ENCODE measurements around the gene ENOX1. TPM values are rescaled to one million over a fixed set of nuclear protein-coding genes. Genes with fewer than 3 reads are reported as not detected.

ENOX1 gene
- total RNA-seq, 4 donors from 2014 or later, result 0.27 to 0.83 (median 0.53) TPM; not detected in 1

DNA sequence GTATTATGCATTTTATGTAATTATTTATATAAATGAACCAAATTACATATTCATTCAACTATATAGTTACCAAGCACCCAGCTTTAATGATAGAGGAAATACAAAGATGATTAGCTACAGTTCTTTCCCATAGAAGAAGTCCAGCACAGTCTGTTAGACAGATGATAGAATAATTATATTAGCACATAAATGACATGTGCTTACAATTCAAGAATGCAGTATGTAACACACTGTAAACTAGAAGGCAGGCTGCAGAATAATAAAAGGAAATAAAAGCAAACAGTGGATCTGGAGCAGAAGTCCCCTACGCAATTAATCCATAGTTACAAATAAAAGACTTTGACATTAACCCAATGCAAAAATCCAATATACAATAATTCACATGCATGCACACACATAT, 384.4 kb downstream of the ENOX1 start:
- TF ChIP-seq, protein P1, sequence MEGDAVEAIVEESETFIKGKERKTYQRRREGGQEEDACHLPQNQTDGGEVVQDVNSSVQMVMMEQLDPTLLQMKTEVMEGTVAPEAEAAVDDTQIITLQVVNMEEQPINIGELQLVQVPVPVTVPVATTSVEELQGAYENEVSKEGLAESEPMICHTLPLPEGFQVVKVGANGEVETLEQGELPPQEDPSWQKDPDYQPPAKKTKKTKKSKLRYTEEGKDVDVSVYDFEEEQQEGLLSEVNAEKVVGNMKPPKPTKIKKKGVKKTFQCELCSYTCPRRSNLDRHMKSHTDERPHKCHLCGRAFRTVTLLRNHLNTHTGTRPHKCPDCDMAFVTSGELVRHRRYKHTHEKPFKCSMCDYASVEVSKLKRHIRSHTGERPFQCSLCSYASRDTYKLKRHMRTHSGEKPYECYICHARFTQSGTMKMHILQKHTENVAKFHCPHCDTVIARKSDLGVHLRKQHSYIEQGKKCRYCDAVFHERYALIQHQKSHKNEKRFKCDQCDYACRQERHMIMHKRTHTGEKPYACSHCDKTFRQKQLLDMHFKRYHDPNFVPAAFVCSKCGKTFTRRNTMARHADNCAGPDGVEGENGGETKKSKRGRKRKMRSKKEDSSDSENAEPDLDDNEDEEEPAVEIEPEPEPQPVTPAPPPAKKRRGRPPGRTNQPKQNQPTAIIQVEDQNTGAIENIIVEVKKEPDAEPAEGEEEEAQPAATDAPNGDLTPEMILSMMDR (IDR thresholded peaks at IDR 0.05), result no peak
- no peak for TF ChIP-seq POLR2A (IDR thresholded peaks at IDR 0.05)
- H3K36me3 ChIP-seq, result no peaks in the 10 kb centered on the region
- no peak overlapping the region for H3K4me3 ChIP-seq
- H3K4me1 ChIP-seq, result no peaks in the 10 kb centered on the region
- H3K27ac ChIP-seq, result no peak overlapping the region
- no peaks in the 10 kb centered on the region for H3K9me3 ChIP-seq
- H3K27me3 ChIP-seq, result no peaks in the 10 kb centered on the region
- no peak for DNase-seq

DNA sequence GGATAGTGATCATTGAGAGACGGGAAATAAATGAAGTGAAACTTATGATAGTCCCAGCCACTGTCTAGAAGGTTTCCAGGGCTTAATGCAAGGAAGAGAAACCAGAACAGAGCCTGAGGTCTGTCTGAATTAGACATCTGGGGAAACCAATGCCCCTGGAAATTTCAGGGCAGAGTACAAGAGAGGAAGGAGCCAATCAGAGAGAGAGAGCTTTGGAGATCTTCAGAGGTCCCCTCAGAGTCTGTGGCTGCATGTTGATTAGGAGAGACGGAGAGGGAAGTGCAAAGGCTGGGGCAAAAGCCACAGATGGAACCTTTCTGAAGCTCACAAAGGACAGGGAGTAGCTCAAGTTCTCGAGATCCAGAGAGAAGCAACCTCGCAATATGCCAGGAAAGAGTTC, 385.4 kb downstream of the ENOX1 start:
- TF ChIP-seq POLR2A (IDR thresholded peaks at IDR 0.05), result no peak
- TF ChIP-seq, protein P1 (IDR thresholded peaks at IDR 0.05), result no peak
- H3K9me3 ChIP-seq, result no peaks in the 10 kb centered on the region
- no peak for DNase-seq

DNA sequence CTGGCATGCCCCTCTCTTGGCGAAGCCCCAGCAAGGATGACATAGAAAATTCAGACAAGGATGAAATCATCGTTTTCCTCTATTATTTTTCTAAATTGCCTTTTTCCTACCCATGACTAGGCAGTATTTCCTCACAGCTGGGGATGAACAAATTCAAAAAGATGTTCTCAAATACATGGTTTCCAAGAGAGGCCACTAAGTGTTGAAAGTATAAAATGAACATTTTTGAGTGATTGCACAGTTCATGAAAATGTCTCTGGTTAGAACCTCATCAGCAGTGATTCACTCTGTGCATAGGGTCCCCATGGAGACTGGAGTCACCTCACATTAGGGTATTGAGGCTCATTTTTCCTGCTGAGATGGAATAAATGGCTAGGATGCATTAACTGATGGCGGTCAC, 389.7 kb downstream of the ENOX1 start:
- H3K4me3 ChIP-seq, result no peak overlapping the region
- no peaks in the 10 kb centered on the region for H3K27me3 ChIP-seq
- TF ChIP-seq, protein P1 (IDR thresholded peaks at IDR 0.05), result no peak
- no peak for TF ChIP-seq POLR2A (IDR thresholded peaks at IDR 0.05)
- no peak overlapping the region for H3K27ac ChIP-seq
- H3K9me3 ChIP-seq, result no peaks in the 10 kb centered on the region
- H3K36me3 ChIP-seq, result no peaks in the 10 kb centered on the region
- H3K4me1 ChIP-seq, result no peaks in the 10 kb centered on the region
- DNase-seq, result no peak

More for the DNA sequence above, 385.4 kb downstream of the ENOX1 start:
- no peaks in the 10 kb centered on the region for H3K27me3 ChIP-seq
- no peak overlapping the region for H3K27ac ChIP-seq
- no peaks in the 10 kb centered on the region for H3K4me1 ChIP-seq
- H3K4me3 ChIP-seq, result no peak overlapping the region
- H3K36me3 ChIP-seq, result no peaks in the 10 kb centered on the region

DNA sequence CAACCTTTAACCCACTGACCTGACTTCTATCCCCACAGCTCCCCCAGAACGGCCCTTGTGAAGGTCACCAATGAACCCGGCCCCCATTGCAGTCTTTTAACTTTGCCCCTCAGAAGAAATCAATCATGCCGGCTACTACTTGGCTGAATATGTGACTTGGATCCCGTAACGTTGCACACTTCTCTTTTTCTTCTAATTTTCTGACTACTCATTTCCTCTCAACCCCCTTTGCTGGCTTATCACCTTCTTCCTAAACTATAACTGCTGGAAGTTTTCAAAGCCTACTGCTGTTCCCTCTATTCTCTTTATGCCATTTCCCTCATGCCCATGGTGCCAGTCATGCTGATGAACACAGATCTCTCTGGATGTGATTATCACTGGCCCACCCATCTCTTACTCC, 395.7 kb downstream of the ENOX1 start:
- Histone ChIP-seq H3K9me3 (no peaks in the 10 kb centered on the region), H3K27me3 (no peaks in the 10 kb centered on the region), H3K4me1 (no peaks in the 10 kb centered on the region), H3K36me3 (no peaks in the 10 kb centered on the region), H3K4me3 (no peak overlapping the region), H3K27ac (no peak overlapping the region)
- TF ChIP-seq, protein P1 (IDR thresholded peaks at IDR 0.05), result no peak
- no peak for TF ChIP-seq POLR2A (IDR thresholded peaks at IDR 0.05)
- DNase-seq, result no peak

DNA sequence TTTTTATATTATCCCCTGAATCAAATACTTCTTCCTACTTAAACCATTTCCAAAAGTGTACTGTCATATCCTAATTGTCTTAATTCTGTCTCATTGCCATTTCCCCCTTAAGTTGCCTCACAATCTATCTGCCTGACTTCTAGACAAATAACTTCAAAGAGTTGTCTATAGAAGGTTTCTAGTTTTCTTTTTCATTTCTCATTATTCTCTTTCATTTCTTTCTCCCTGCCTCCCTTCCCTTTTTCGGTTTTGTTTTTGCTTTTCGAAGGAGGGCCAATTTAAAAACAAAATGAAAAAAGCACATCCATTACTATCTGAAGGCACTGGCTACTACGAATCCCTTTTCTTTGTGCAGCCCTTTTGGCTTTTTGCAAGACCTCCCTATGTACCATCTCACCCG, 396.2 kb downstream of the ENOX1 start:
- Histone ChIP-seq H3K4me1 (no peaks in the 10 kb centered on the region), H3K4me3 (no peak overlapping the region), H3K27ac (no peak overlapping the region), H3K36me3 (no peaks in the 10 kb centered on the region), H3K9me3 (no peaks in the 10 kb centered on the region), H3K27me3 (no peaks in the 10 kb centered on the region)
- no peak for DNase-seq
- TF ChIP-seq POLR2A (IDR thresholded peaks at IDR 0.05), result no peak
- TF ChIP-seq, protein P1 (IDR thresholded peaks at IDR 0.05), result no peak

DNA sequence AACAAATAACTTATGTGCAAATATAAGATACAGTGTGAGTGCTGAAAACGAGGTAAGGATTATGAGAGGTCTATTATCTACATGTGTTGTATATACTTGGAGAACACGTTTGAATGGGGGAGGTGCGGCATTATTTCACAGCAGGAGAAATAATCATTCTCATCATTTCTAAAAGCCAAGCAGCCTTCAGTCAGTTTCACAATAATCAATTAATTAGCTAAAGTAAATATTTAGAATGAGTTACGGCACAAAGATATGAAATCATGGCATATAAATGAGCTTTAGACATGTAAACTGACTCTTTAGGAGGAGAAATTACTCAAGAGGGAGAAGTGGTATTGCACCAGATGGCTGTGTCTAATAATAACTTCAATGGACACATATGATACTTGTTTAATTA, 396.8 kb downstream of the ENOX1 start:
- no peak for TF ChIP-seq POLR2A (IDR thresholded peaks at IDR 0.05)
- TF ChIP-seq, protein P1 (IDR thresholded peaks at IDR 0.05), result no peak
- no peaks in the 10 kb centered on the region for H3K27me3 ChIP-seq
- no peaks in the 10 kb centered on the region for H3K36me3 ChIP-seq
- H3K4me3 ChIP-seq, result no peak overlapping the region
- H3K27ac ChIP-seq, result no peak overlapping the region
- no peak for DNase-seq
- H3K4me1 ChIP-seq, result no peaks in the 10 kb centered on the region
- no peaks in the 10 kb centered on the region for H3K9me3 ChIP-seq
